Astrocyte (in vitro differentiated cells and primary cell): ENCODE data around the gene DNLZ. TPM values are rescaled to one million over a fixed set of nuclear protein-coding genes. Genes with fewer than 3 reads are reported as not detected.

Experiments used
- DNase-seq: peaks from one replicate; pipeline ENCODE4 v3.0.0-alpha.2; 2010; ENCODE audit warnings: low read depth
- FAIRE-seq: peaks from 2 replicates; lab custom pipeline; 2011; peaks lifted over from hg19 to GRCh38; lab: Jason Lieb, UNC
- H2AFZ ChIP-seq: 2 replicates; pipeline ENCODE4 v1.6.0; 2012; ENCODE audit warnings: low read depth, low read length, inconsistent platforms
- H3K27ac ChIP-seq: 2 replicates; pipeline ENCODE4 v1.5.1; 2011; ENCODE audit warnings: low read depth, low read length, inconsistent platforms
- H3K27me3 ChIP-seq: 2 replicates; pipeline ENCODE4 v1.6.0; 2011; ENCODE audit warnings: low read length, inconsistent platforms; ENCODE audit not compliant: insufficient read depth
- H3K36me3 ChIP-seq: 2 replicates; pipeline ENCODE4 v1.5.1; 2011; ENCODE audit warnings: low read length, inconsistent platforms; ENCODE audit not compliant: insufficient read depth
- H3K4me1 ChIP-seq: 2 replicates; pipeline ENCODE4 v1.5.1; 2011; ENCODE audit warnings: low read length, inconsistent platforms; ENCODE audit not compliant: insufficient read depth
- H3K4me2 ChIP-seq: 2 replicates; pipeline ENCODE4 v1.6.0; 2012; ENCODE audit warnings: low read length, inconsistent platforms
- H3K4me3 ChIP-seq: 2 replicates; pipeline ENCODE4 v1.5.1; 2011; ENCODE audit warnings: low read depth, mild to moderate bottlenecking, low read length, inconsistent platforms; ENCODE audit not compliant: insufficient read depth
- H3K79me2 ChIP-seq: 2 replicates; pipeline ENCODE4 v1.6.0; 2012; ENCODE audit warnings: mild to moderate bottlenecking, low read length, inconsistent platforms; ENCODE audit not compliant: insufficient read depth
- H3K9ac ChIP-seq: 2 replicates; pipeline ENCODE4 v1.6.0; 2012; ENCODE audit warnings: mild to moderate bottlenecking, low read length, inconsistent platforms
- H3K9me3 ChIP-seq: 2 replicates; pipeline ENCODE4 v1.5.1; 2012; ENCODE audit warnings: low read depth, mild to moderate bottlenecking, low read length, inconsistent platforms; ENCODE audit not compliant: insufficient read depth
- H4K20me1 ChIP-seq: 2 replicates; pipeline ENCODE4 v1.6.0; 2012; ENCODE audit warnings: low read length, inconsistent platforms; ENCODE audit not compliant: insufficient read depth
- H3K27ac Mint-ChIP-seq: one replicate; pipeline ENCODE4 v1.8.0; 2021; ENCODE audit warnings: mild to moderate bottlenecking, mixed read lengths; ENCODE audit not compliant: unreplicated experiment
- H3K27me3 Mint-ChIP-seq: one replicate; pipeline ENCODE4 v1.8.0; 2021; ENCODE audit warnings: low read depth, mixed read lengths; ENCODE audit not compliant: unreplicated experiment
- H3K36me3 Mint-ChIP-seq: one replicate; pipeline ENCODE4 v1.8.0; 2021; ENCODE audit warnings: low read depth, mixed read lengths; ENCODE audit not compliant: unreplicated experiment
- H3K4me1 Mint-ChIP-seq: one replicate; pipeline ENCODE4 v1.8.0; 2021; ENCODE audit warnings: low read depth, mixed read lengths; ENCODE audit not compliant: unreplicated experiment
- H3K4me3 Mint-ChIP-seq: one replicate; pipeline ENCODE4 v1.8.0; 2021; ENCODE audit warnings: mild to moderate bottlenecking, moderate library complexity, mixed read lengths; ENCODE audit not compliant: unreplicated experiment
- H3K9me3 Mint-ChIP-seq: one replicate; pipeline ENCODE4 v1.8.0; 2021; ENCODE audit warnings: mild to moderate bottlenecking, mixed read lengths; ENCODE audit not compliant: unreplicated experiment
- CTCF ChIP-seq: IDR thresholded peaks from 2 replicates; pipeline ENCODE4 v1.5.1; 2011; ENCODE audit warnings: low read depth, mild to moderate bottlenecking, inconsistent platforms, low read length, moderate library complexity; ENCODE audit not compliant: insufficient read depth
- EZH2 ChIP-seq: IDR thresholded peaks from 2 replicates; pipeline ENCODE4 v1.6.1; 2012; ENCODE audit warnings: mild to moderate bottlenecking, low read length, inconsistent platforms; ENCODE audit not compliant: insufficient read depth
- total RNA-seq: library from RNA; stranded (reverse); gene quantifications from 2 replicates; pipeline ENCODE4 v1.2.1, GENCODE V29; 2021

The DNLZ gene
- total RNA-seq, 1 donor from 2014 or later: 17.4 TPM

DNA sequence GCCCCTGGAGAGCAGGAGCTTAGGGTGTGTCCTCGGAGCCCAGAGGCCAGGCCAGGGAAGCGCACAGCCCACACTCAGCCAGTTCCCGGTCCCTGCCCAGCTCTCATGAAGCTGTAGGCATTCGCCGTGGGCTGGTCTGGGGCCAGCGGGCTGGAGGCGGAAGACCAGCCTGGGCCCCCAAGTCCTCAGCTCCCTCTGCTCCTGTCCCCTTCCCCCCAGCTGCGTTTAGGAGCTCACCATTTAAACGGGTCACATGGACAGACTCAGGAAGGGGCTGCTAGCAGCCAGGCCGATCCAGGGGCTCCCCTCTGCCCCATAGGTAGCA is 17.4 kb downstream of the DNLZ start:
- Histone ChIP-seq H3K27me3 (no peaks in the 10 kb centered on the region), H3K4me1 (peaks cover 16% of the 10 kb centered on the region), H3K27ac (no peak overlapping the region), H3K9ac (no peak overlapping the region), H3K79me2 (no peaks in the 10 kb centered on the region), H3K4me3 (no peak overlapping the region), H3K36me3 (no peaks in the 10 kb centered on the region), H3K9me3 (no peaks in the 10 kb centered on the region), H4K20me1 (peaks cover 54% of the 10 kb centered on the region), H3K4me2 (no peak overlapping the region), H2AFZ (no peak overlapping the region)
- H3K4me3 Mint-ChIP-seq: no peak overlapping the region
- no peak for TF ChIP-seq EZH2
- no peak for TF ChIP-seq CTCF
- peaks cover 2% of the 10 kb centered on the region for H3K4me1 Mint-ChIP-seq
- peaks cover 2% of the 10 kb centered on the region for H3K36me3 Mint-ChIP-seq
- H3K9me3 Mint-ChIP-seq: no peaks in the 10 kb centered on the region
- DNase-seq: no peak
- no peaks in the 10 kb centered on the region for H3K27me3 Mint-ChIP-seq
- FAIRE-seq: no peak
- H3K27ac Mint-ChIP-seq: no peak overlapping the region

- no peak overlapping the region for H3K9ac ChIP-seq
- Mint-ChIP-seq H3K36me3 (peaks cover 2% of the 10 kb centered on the region), H3K4me1 (peaks cover 2% of the 10 kb centered on the region), H3K27ac (no peak overlapping the region), H3K9me3 (no peaks in the 10 kb centered on the region), H3K27me3 (no peaks in the 10 kb centered on the region), H3K4me3 (no peak overlapping the region)
- H3K4me2 ChIP-seq: peak overlapping the region; percentile 19
- no peak for TF ChIP-seq CTCF
- TF ChIP-seq EZH2: no peak
- H2AFZ ChIP-seq: no peak overlapping the region
- peaks cover 56% of the 10 kb centered on the region for H4K20me1 ChIP-seq
- no peak for DNase-seq
- no peaks in the 10 kb centered on the region for H3K9me3 ChIP-seq
- no peak for FAIRE-seq
- H3K27me3 ChIP-seq: no peaks in the 10 kb centered on the region
- H3K79me2 ChIP-seq: no peaks in the 10 kb centered on the region
- H3K36me3 ChIP-seq: no peaks in the 10 kb centered on the region
- H3K4me3 ChIP-seq: no peak overlapping the region
- H3K4me1 ChIP-seq: peaks cover 16% of the 10 kb centered on the region
- H3K27ac ChIP-seq: no peak overlapping the region
Measured at GRCh38 chr9:136345281-136346156, 18.0 kb downstream of the DNLZ start.
